ENCODE measurements around the gene HAPLN2.
"Not testable (repeated sequence)": the region's sequence is repeated elsewhere in the genome, so short reads cannot be mapped to it uniquely, and the experiment has no call there.

HAPLN2 gene

DNA sequence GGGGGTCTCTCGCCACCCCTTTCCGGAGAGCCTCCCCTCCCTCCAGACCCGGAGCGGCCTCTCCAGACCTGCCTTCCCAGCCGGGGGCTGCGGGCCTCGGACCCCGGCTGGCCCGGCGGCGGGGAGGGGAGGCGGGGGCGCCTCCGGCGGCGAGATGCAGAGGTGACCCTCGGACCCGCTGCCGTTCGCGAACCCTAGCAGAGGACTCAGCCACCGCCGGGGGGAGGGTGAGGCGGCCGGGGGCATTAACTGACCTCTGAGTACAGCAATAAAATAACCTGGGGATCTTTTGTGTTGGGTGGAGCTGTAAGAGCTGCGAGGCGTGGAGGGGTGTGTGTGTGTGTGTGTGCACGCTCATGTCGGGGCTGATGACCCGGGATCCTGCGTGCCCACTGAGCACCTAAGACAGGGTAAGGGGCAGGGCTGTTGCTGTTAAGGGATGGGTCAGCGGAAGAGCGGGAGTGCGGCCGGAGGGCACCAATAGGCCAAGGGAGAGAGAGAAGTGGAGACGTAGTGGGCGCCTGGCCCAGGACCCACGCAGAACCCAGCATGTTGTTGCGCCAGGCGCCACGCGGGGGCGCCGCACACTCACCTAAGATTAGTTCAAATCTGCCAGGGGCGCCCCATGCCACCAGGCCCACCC lies 6.3 kb downstream of the HAPLN2 start:
- H3K36me3 ChIP-seq (ENCODE audit: control insufficient read depth, insufficient read depth, low read length) = no peaks in the 10 kb centered on the region
- no peaks in the 10 kb centered on the region for H3K9me3 ChIP-seq (ENCODE audit: control insufficient read depth, low read length)
- no peak overlapping the region for H3K9ac ChIP-seq (ENCODE audit: low read length)
- peaks cover 73% of the 10 kb centered on the region for H3K27me3 ChIP-seq (ENCODE audit: control insufficient read depth, insufficient read depth, low read length)
- H3K4me1 ChIP-seq (ENCODE audit: control insufficient read depth, insufficient read depth, low read length) = peaks cover 20% of the 10 kb centered on the region
- no peak overlapping the region for H3K4me3 ChIP-seq (ENCODE audit: low read length)

GRCh38 chr1:156626079-156626438 lies 6.8 kb downstream of the HAPLN2 start:
- no peak overlapping the region for H3K4me3 ChIP-seq (ENCODE audit: low read length)
- no peaks in the 10 kb centered on the region for H3K36me3 ChIP-seq (ENCODE audit: control insufficient read depth, insufficient read depth, low read length)
- no peaks in the 10 kb centered on the region for H3K9me3 ChIP-seq (ENCODE audit: control insufficient read depth, low read length)
- H3K27me3 ChIP-seq (ENCODE audit: control insufficient read depth, insufficient read depth, low read length) = peaks cover 68% of the 10 kb centered on the region
- no peak overlapping the region for H3K9ac ChIP-seq (ENCODE audit: low read length)
- peaks cover 20% of the 10 kb centered on the region for H3K4me1 ChIP-seq (ENCODE audit: control insufficient read depth, insufficient read depth, low read length)

DNA sequence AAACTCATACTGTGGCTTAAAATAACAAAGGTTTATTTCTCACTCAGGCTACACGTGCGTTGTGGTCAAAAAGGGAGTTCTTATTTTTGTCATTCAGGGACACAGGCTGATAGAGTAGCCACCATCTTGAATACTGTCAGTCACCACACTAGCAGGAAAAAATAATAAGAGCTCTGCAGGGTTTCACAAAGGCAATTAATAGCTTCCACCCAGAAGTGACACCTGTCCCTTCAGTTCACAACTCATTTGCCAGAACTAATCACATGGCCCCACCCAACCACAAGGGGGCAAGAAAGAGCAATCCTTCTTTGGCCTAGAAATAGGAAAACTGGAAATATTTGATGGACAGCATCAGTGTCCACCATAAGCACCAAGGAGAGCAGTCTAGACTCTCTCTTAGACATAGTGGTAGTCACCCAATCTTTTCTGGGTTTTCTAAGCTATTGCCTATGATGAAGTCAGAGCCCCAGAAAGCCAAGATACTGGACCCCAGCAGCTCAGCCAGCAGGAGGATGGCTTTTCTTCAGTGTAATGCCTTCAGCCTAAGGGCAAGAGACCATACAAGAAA lies 8.2 kb downstream of the HAPLN2 start:
- H3K4me1 ChIP-seq (ENCODE audit: control insufficient read depth, insufficient read depth, low read length) = peaks cover 20% of the 10 kb centered on the region
- H3K4me3 ChIP-seq (ENCODE audit: low read length) = no peak overlapping the region
- H3K9ac ChIP-seq (ENCODE audit: low read length) = no peak overlapping the region
- peaks cover 66% of the 10 kb centered on the region for H3K27me3 ChIP-seq (ENCODE audit: control insufficient read depth, insufficient read depth, low read length)
- no peaks in the 10 kb centered on the region for H3K9me3 ChIP-seq (ENCODE audit: control insufficient read depth, low read length)
- H3K36me3 ChIP-seq (ENCODE audit: control insufficient read depth, insufficient read depth, low read length) = no peaks in the 10 kb centered on the region

GRCh38 chr1:156629823-156630449 lies 10.7 kb downstream of the HAPLN2 start:
- Histone ChIP-seq H3K36me3 (ENCODE audit: control insufficient read depth, insufficient read depth, low read length) (no peaks in the 10 kb centered on the region), H3K9ac (ENCODE audit: low read length) (no peak overlapping the region), H3K9me3 (ENCODE audit: control insufficient read depth, low read length) (no peaks in the 10 kb centered on the region), H3K27me3 (ENCODE audit: control insufficient read depth, insufficient read depth, low read length) (peaks cover 61% of the 10 kb centered on the region), H3K4me3 (ENCODE audit: low read length) (no peak overlapping the region), H3K4me1 (ENCODE audit: control insufficient read depth, insufficient read depth, low read length) (peaks cover 8% of the 10 kb centered on the region)

- H3K27me3 ChIP-seq (ENCODE audit: control insufficient read depth, insufficient read depth, low read length) = peaks cover 51% of the 10 kb centered on the region
- not testable (repeated sequence) for H3K9ac ChIP-seq (ENCODE audit: low read length); H3K4me3 ChIP-seq (ENCODE audit: low read length); H3K36me3 ChIP-seq (ENCODE audit: control insufficient read depth, insufficient read depth, low read length); H3K9me3 ChIP-seq (ENCODE audit: control insufficient read depth, low read length); H3K4me1 ChIP-seq (ENCODE audit: control insufficient read depth, insufficient read depth, low read length)
Observed at GRCh38 chr1:156631152-156631551, 11.9 kb downstream of the HAPLN2 start.

DNA sequence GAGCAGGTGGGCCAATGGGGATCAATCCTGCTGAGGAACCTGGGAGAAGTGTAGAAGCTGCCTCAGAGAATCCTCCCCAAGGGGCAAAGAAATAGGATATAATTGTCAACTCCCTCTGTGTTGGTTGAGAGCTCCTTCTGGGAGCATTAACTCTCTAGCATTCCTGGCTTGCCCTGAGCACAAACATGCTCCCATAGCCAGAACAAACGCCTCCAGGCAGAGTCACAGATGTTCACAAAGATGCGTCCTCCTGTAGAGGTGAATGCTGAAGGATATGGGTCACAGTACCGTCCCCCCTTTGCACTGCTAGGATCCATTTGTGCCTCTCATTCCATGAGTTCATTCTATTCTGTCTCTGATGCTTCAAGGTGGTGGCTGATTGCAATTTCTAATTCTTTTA lies 13.1 kb downstream of the HAPLN2 start:
- Histone ChIP-seq H3K27me3 (ENCODE audit: control insufficient read depth, insufficient read depth, low read length) (peaks cover 44% of the 10 kb centered on the region), H3K4me3 (ENCODE audit: low read length) (no peak overlapping the region), H3K4me1 (ENCODE audit: control insufficient read depth, insufficient read depth, low read length) (no peaks in the 10 kb centered on the region), H3K9ac (ENCODE audit: low read length) (no peak overlapping the region), H3K9me3 (ENCODE audit: control insufficient read depth, low read length) (no peaks in the 10 kb centered on the region), H3K36me3 (ENCODE audit: control insufficient read depth, insufficient read depth, low read length) (no peaks in the 10 kb centered on the region)

GRCh38 chr1:156638189-156638985 lies 19.2 kb downstream of the HAPLN2 start:
- Histone ChIP-seq H3K9ac (ENCODE audit: low read length) (no peak overlapping the region), H3K4me3 (ENCODE audit: low read length) (no peak overlapping the region), H3K9me3 (ENCODE audit: control insufficient read depth, low read length) (no peaks in the 10 kb centered on the region), H3K4me1 (ENCODE audit: control insufficient read depth, insufficient read depth, low read length) (peaks cover 11% of the 10 kb centered on the region), H3K36me3 (ENCODE audit: control insufficient read depth, insufficient read depth, low read length) (no peaks in the 10 kb centered on the region), H3K27me3 (ENCODE audit: control insufficient read depth, insufficient read depth, low read length) (peaks cover 71% of the 10 kb centered on the region)

- no peak overlapping the region for H3K9ac ChIP-seq (ENCODE audit: low read length)
- H3K27me3 ChIP-seq (ENCODE audit: control insufficient read depth, insufficient read depth, low read length) = peaks cover 78% of the 10 kb centered on the region
- H3K9me3 ChIP-seq (ENCODE audit: control insufficient read depth, low read length) = no peaks in the 10 kb centered on the region
- H3K4me1 ChIP-seq (ENCODE audit: control insufficient read depth, insufficient read depth, low read length) = peaks cover 11% of the 10 kb centered on the region
- no peaks in the 10 kb centered on the region for H3K36me3 ChIP-seq (ENCODE audit: control insufficient read depth, insufficient read depth, low read length)
- H3K4me3 ChIP-seq (ENCODE audit: low read length) = no peak overlapping the region
Observed at GRCh38 chr1:156639601-156640101, 20.4 kb downstream of the HAPLN2 start.

DNA sequence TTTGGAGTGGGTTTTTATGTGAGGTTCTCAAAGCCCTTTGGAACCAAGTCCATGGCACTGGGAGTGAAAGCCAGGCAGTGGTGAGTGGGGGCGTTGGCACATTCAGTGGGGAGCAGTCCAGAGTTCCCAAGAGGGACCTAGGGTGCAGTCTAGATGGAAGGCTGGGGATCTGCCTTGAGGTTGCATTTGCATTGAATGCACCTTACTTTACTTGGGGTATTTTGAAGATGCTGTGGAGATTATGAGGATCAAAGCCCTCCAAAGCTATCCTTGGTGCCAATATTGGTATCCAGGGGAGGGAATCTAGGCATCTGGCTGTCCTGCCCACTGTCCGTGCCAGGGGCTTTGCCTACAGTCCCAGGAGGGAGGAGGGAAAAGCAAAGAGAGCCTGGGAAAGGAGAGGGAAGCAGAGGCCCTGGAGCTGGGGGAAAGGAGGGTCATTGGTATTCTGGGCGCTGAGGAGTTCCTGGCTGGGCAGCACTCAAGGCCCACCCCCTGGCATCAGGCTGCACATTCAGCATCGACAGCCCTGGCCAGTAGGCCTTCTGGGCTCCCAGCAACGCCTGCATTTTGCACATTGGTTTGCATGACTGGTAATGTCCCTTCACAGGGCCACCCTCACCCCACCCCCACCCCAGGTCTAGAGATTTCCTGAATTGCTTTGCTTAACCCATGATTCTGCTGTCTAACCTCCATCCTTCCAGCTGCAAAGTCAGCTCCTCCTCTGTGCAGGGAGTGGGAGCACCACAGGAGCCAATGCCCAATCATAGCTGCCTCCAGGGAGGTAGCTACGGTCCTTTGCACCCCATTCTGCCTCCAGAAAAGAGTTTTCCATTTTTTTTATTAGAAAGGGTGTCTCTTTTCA lies 21.9 kb downstream of the HAPLN2 start:
- no peaks in the 10 kb centered on the region for H3K36me3 ChIP-seq (ENCODE audit: control insufficient read depth, insufficient read depth, low read length)
- H3K9me3 ChIP-seq (ENCODE audit: control insufficient read depth, low read length) = no peaks in the 10 kb centered on the region
- H3K27me3 ChIP-seq (ENCODE audit: control insufficient read depth, insufficient read depth, low read length) = peaks cover 87% of the 10 kb centered on the region
- no peak overlapping the region for H3K9ac ChIP-seq (ENCODE audit: low read length)
- peaks cover 11% of the 10 kb centered on the region for H3K4me1 ChIP-seq (ENCODE audit: control insufficient read depth, insufficient read depth, low read length)
- H3K4me3 ChIP-seq (ENCODE audit: low read length) = no peak overlapping the region

GRCh38 chr1:156641761-156642264 lies 22.6 kb downstream of the HAPLN2 start, which contains the start of gene BCAN:
TSS of gene BCAN (plus strand) at chr1:156642117. CDS start at chr1:156646055, 3,938 bp downstream.
- Histone ChIP-seq H3K4me3 (ENCODE audit: low read length) (no peak within 1 kb of the TSS), H3K36me3 (ENCODE audit: control insufficient read depth, insufficient read depth, low read length) (no peaks in the 10 kb centered on the region), H3K9ac (ENCODE audit: low read length) (no peak within 1 kb of the TSS), H3K27me3 (ENCODE audit: control insufficient read depth, insufficient read depth, low read length) (peaks cover 90% of the 10 kb centered on the region), H3K9me3 (ENCODE audit: control insufficient read depth, low read length) (no peaks in the 10 kb centered on the region), H3K4me1 (ENCODE audit: control insufficient read depth, insufficient read depth, low read length) (peaks cover 11% of the 10 kb centered on the region)

Data from mucosa of stomach (tissue), 1 donor.